22Rv1 (cell line): ENCODE results near the gene BCL2L13.

Experiments used
- ZFX ChIP-seq: fragments of 450-650 bp; IDR thresholded peaks from 2 replicates; pipeline ENCODE4 v1.6.1; 2017; ENCODE audit warnings: antibody characterized with exemption, borderline replicate concordance
- TF ChIP-seq, protein P1 (sequence below): fragments of 450-650 bp; IDR thresholded peaks from 2 replicates; pipeline ENCODE4 v1.5.1; 2017; ENCODE audit warnings: mild to moderate bottlenecking

DNA sequence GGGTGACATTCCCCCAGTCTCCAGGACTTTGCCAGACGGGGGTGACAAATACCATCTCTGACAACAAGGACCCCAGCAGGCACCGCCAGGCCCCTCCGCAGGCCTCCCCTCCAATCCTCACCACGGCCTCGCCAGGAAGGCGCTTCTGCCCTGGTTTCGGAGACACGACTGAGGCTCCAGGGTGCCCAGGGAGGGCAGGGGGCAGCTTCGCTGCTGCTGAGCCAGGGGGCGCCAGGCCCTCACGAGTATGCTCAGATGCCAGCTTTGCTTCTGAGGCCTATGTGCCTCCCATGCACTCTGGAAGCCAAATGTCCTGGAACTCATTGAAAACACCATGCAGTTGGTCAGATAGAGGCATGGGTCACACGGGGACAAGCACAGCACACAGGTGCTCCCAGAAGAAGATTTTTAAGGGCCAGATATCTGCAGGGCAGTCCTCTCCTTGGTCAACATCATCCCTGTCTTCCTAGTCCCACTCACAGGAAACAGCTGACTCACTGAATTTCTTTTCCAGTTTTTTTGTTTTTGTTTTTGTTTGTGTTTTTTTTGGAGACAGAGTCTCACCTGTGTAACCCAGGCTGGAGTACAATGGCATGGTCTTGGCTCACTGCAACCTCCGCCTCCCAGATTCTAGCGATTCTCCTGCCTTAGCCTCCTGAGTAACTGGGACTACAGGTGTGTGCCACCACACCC lies 115.8 kb downstream of the BCL2L13 start:
- TF ChIP-seq, protein P1, sequence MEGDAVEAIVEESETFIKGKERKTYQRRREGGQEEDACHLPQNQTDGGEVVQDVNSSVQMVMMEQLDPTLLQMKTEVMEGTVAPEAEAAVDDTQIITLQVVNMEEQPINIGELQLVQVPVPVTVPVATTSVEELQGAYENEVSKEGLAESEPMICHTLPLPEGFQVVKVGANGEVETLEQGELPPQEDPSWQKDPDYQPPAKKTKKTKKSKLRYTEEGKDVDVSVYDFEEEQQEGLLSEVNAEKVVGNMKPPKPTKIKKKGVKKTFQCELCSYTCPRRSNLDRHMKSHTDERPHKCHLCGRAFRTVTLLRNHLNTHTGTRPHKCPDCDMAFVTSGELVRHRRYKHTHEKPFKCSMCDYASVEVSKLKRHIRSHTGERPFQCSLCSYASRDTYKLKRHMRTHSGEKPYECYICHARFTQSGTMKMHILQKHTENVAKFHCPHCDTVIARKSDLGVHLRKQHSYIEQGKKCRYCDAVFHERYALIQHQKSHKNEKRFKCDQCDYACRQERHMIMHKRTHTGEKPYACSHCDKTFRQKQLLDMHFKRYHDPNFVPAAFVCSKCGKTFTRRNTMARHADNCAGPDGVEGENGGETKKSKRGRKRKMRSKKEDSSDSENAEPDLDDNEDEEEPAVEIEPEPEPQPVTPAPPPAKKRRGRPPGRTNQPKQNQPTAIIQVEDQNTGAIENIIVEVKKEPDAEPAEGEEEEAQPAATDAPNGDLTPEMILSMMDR = peak; percentile 30
- TF ChIP-seq ZFX = no peak
